Peyer's patch (tissue), 4 donors: ENCODE data around the gene C2.

Experiments used
- POLR2A ChIP-seq, 2 donors: fragments of 450-650 bp; IDR thresholded peaks; one replicate each; pipeline ENCODE4 v1.5.1; 2017; ENCODE audit warnings: antibody characterized with exemption in 2 of 2, mild to moderate bottlenecking in 2 of 2, moderate library complexity in 2 of 2
- TF ChIP-seq, protein P1 (sequence below), 6 experiments: fragments of 450-650 bp in 4 of 6; fragments of 200-600 bp in 2 of 6; sonication (generic) in 1 of 6; IDR thresholded peaks; one replicate each; pipeline ENCODE4 v1.5.1; 2017 to 2019; ENCODE audit warnings: antibody characterized with exemption in 6 of 6, mild to moderate bottlenecking in 3 of 6, moderate library complexity in 1 of 6

DNA sequence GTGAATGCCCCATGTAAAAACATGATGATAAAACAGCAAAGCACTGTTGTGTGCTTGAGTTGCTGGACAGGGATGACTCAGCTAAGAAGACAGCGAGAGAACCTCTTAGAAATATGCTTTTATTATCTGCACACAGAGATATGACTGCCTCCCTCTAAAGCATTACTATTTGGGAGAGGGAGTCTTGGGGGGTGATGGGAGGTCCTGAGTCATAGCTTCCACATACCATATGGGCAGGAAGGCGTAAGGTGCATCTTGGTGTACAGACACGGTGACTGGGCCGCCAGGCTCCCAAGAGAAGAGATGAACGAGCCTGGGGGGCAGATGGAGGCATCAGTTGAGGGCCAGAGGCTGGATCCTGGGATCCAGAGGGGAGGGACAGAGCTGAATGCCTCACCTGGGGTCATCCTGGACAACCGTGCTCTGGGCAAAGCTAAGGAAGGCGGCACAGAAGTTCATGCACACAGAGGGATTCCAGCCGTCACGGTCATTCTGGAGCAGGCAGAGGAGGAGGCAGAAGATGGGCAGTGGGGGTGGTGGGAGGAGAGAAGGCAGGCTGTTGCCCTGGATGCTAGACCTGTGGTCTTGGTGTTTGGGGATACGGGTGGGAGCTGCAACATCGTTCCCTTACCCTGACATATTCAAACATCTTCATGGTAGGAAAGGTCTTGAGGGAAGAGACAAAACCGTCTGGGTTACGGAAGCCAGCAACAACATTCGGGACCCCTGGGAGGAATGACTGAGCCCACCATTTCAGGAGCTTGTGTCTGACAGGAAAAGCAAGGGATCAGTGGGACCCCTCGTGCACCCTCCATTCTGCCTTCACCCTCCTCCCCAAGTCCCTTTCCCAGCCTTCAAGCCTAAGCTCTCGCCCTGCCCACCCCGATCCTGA, 42.4 kb downstream of the C2 start:
- TF ChIP-seq, protein P1, sequence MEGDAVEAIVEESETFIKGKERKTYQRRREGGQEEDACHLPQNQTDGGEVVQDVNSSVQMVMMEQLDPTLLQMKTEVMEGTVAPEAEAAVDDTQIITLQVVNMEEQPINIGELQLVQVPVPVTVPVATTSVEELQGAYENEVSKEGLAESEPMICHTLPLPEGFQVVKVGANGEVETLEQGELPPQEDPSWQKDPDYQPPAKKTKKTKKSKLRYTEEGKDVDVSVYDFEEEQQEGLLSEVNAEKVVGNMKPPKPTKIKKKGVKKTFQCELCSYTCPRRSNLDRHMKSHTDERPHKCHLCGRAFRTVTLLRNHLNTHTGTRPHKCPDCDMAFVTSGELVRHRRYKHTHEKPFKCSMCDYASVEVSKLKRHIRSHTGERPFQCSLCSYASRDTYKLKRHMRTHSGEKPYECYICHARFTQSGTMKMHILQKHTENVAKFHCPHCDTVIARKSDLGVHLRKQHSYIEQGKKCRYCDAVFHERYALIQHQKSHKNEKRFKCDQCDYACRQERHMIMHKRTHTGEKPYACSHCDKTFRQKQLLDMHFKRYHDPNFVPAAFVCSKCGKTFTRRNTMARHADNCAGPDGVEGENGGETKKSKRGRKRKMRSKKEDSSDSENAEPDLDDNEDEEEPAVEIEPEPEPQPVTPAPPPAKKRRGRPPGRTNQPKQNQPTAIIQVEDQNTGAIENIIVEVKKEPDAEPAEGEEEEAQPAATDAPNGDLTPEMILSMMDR (IDR thresholded peaks at IDR 0.05): no peak
- TF ChIP-seq POLR2A (IDR thresholded peaks at IDR 0.05): no peak
